Heart right ventricle (tissue), 16 donors: ENCODE results near the gene SPIN2B. TPM values are rescaled to one million over a fixed set of nuclear protein-coding genes. Genes with fewer than 3 reads are reported as not detected.
"Not testable (repeated sequence)": the region's sequence is repeated elsewhere in the genome, so short reads cannot be mapped to it uniquely, and the experiment has no call there.

Source experiments
- ATAC-seq, 8 donors: fragments of 200-7000 bp; cut with Tn5 transposase; one replicate each; pipeline ENCODE4 v1.9.1; 2020; ENCODE audit warnings: mild to moderate bottlenecking in 8 of 8, moderate library complexity in 8 of 8, moderate number of reproducible peaks in 1 of 8
- DNase-seq, 2 donors: peaks; one replicate each; pipeline ENCODE4 v3.0.0-alpha.2; 2020
- H3K27ac ChIP-seq, 10 donors: fragments of 200-600 bp; sonication (generic) in 2 of 10; one replicate each; pipeline versions ENCODE4 v1.5.0 to v1.8.0; 2020 to 2022; ENCODE audit warnings: mild to moderate bottlenecking in 3 of 10
- H3K27me3 ChIP-seq, 7 donors: fragments of 200-600 bp; one replicate each; pipeline ENCODE4 v1.8.0; 2021 to 2022; ENCODE audit warnings: mild to moderate bottlenecking in 2 of 7
- H3K36me3 ChIP-seq, 9 donors: fragments of 200-600 bp; sonication (generic) in 1 of 9; one replicate each; pipeline versions ENCODE4 v1.5.0 to v1.8.0; 2020 to 2022; ENCODE audit warnings: mild to moderate bottlenecking in 2 of 9
- H3K4me1 ChIP-seq, 9 donors: fragments of 200-600 bp; sonication (generic) in 1 of 9; one replicate each; pipeline versions ENCODE4 v1.5.0 to v1.8.0; 2020 to 2022; ENCODE audit warnings: mild to moderate bottlenecking in 4 of 9
- H3K4me3 ChIP-seq, 10 donors: fragments of 200-600 bp; sonication (generic) in 2 of 10; one replicate each; pipeline versions ENCODE4 v1.5.0 to v1.8.0; 2020 to 2022; ENCODE audit warnings: mild to moderate bottlenecking in 7 of 10, moderate library complexity in 2 of 10
- H3K9me3 ChIP-seq, 11 donors: fragments of 200-600 bp in 10 of 11; sonication (generic) in 2 of 11; one replicate each; pipeline versions ENCODE4 v1.5.0 to v1.8.0; 2013 to 2022; ENCODE audit warnings: mild to moderate bottlenecking in 2 of 11, control low read depth in 1 of 11, moderate library complexity in 1 of 11
- CTCF ChIP-seq, 9 donors: fragments of 200-600 bp; sonication (generic) in 2 of 9; IDR thresholded peaks; one replicate each; pipeline versions ENCODE4 v1.5.0 to v1.8.0; 2021 to 2022; ENCODE audit warnings: antibody characterized with exemption in 9 of 9, mild to moderate bottlenecking in 5 of 9, moderate library complexity in 1 of 9
- WGBS, 2 donors: extraction: QIAGEN DNeasy Blood & Tissue Kit; methylation state at CpG; one replicate each; pipeline ENCODE4 v1.1.7; 2013; ENCODE audit warnings: inconsistent platforms in 1 of 2; 5-methylcytosine and 5-hydroxymethylcytosine counted together
- intact Hi-C, 10 donors: fragments of 100-400 bp; cut with DNase I; formaldehyde crosslinking; loops; one replicate each; pipeline versions ENCODE4 v1.11.1 to v1.14.2; 2022
- polyA plus RNA-seq, 2 donors: library from polyadenylated mRNA; stranded (reverse); fragments of 200-250 nt; gene quantifications; one replicate each; pipeline ENCODE4 v1.2.3, GENCODE V29; 2013
- total RNA-seq, 10 donors: library from RNA; stranded (reverse); fragmentation: NEBNext Ultra II Directional in 3 of 10; extraction: Animal tissue kit (Norgen Biotek cat#: 25700) in 3 of 10; gene quantifications; one replicate each; pipeline versions ENCODE4 v1.2.1 to v1.2.4, GENCODE V29; 2021 to 2023
- donor health status: Arrhythmogenic right ventricular cardiomyopathy.
- donor health status: ischemic (EF 13 %, LVEDD 7.1; RV severe dilation, severe dysfunction).
- donor health status: healthy with polysubstance abuse.
- donor health status: DM: no; HTN: yes; CAD: no.
- donor health status: DM: no; HTN: no; CAD: no.
- donor health status: ischemic (EF 25% LVEDD 6.9; RV normal size, moderate dysfunction).
- donor health status: ischemic (EF 25% LVEDD 5.7; RV mildly dilated, moderate dysfunction).
- donor health status: healthy.
- donor health status: DM: yes; HTN: yes; CAD: no.
- donor health status: Ischemic cardiomyopathy.
- donor health status: ischemic (EF 35%, LVEDD 5.7; RV mildly dilated, moderate dysfunction).
- donor health status: nonischemic (EF 11% LVEDD 7.7; RV severe dilation, severe dysfunction).
- donor health status: DM: yes; HTN: yes; CAD: no.
- donor health status: PGD.
- donor health status: ischemic (EF 29% LVEDD 5.4; RV normal size, mild dysfunction).
- donor health status: nonischemic (EF 23%, LVEDD 6.1; RV moderate dilation, normal function).

The SPIN2B gene
- total and polyA plus RNA-seq, 12 donors = 6.0 to 9.7 (median 7.0) TPM

- Histone ChIP-seq H3K4me1 (no peaks in the 10 kb centered on the region), H3K27ac (no peak overlapping the region), H3K36me3 (no peaks in the 10 kb centered on the region), H3K9me3 (no peaks in the 10 kb centered on the region), H3K27me3 (peaks cover 0 to 3% (median 0%) of the 10 kb centered on the region in 7 donors), H3K4me3 (no peak overlapping the region)
- ATAC-seq = no peak
- 97% methylated on average over 4 of the region's 4 CpGs for WGBS, 2 donors
- intact Hi-C loops = no loop called here
- DNase-seq = no peak
- TF ChIP-seq CTCF (IDR thresholded peaks at IDR 0.05) = no peak
These were observed 17.3 kb upstream of the SPIN2B start for GRCh38 chrX:57138674-57139073.

GRCh38 chrX:57137501-57137900 is 16.2 kb upstream of the SPIN2B start:
- peak overlapping the region in 6 of 10 donors; percentile 15 to 39 (median 28) for H3K4me3 ChIP-seq
- ATAC-seq = no peak

GRCh38 chrX:57137073-57137472 is 15.7 kb upstream of the SPIN2B start, which contains the start of gene SPIN2A:
Gene SPIN2A, minus strand, starts transcription at chrX:57137397. Its CDS starts 800 bp downstream, at chrX:57136597.
- H3K9me3 ChIP-seq, H3K4me1 ChIP-seq, H3K27me3 ChIP-seq, intact Hi-C loops, H3K27ac ChIP-seq, DNase-seq, H3K36me3 ChIP-seq: not testable (repeated sequence)
- peak within 1 kb of the TSS in 6 of 10 donors; percentile 15 to 39 (median 28) for H3K4me3 ChIP-seq
- WGBS, 2 donors = 19 to 47% methylated on average over 24 to 26 of the region's 27 CpGs
- ATAC-seq = peak in 5 of 8 donors; percentile 34 to 63 (median 44)

More at GRCh38 chrX:57137501-57137900, 16.2 kb upstream of the SPIN2B start:
- no peaks in the 10 kb centered on the region for H3K9me3 ChIP-seq
- no peak overlapping the region for H3K27ac ChIP-seq
- H3K36me3 ChIP-seq = no peaks in the 10 kb centered on the region
- intact Hi-C loops = no loop called here
- no peaks in the 10 kb centered on the region for H3K4me1 ChIP-seq
- H3K27me3 ChIP-seq = peaks cover 0 to 3% (median 0%) of the 10 kb centered on the region in 7 donors
- WGBS, 2 donors = 45 to 71% methylated on average over 1 of the region's 1 CpG
- DNase-seq = no peak
- TF ChIP-seq CTCF (IDR thresholded peaks at IDR 0.05) = no peak

GRCh38 chrX:57136589-57136988 is 15.2 kb upstream of the SPIN2B start:
- H3K27me3 ChIP-seq, H3K27ac ChIP-seq, H3K36me3 ChIP-seq, DNase-seq, intact Hi-C loops, H3K4me1 ChIP-seq, H3K9me3 ChIP-seq: not testable (repeated sequence)
- 75 to 93% methylated on average over 1 of the region's 3 CpGs for WGBS, 2 donors
- H3K4me3 ChIP-seq = peak overlapping the region in 1 of 10 donors; percentile 24
- ATAC-seq = peak in 4 of 8 donors; percentile 38 to 44 (median 40)

GRCh38 chrX:57135287-57135686 is 13.9 kb upstream of the SPIN2B start:
- ATAC-seq (no peak), DNase-seq (no peak)
- intact Hi-C loops = no loop called here
- Histone ChIP-seq H3K36me3 (no peaks in the 10 kb centered on the region), H3K4me3 (no peak overlapping the region), H3K27me3 (peaks cover 0 to 3% (median 0%) of the 10 kb centered on the region in 7 donors), H3K4me1 (no peaks in the 10 kb centered on the region), H3K27ac (no peak overlapping the region), H3K9me3 (no peaks in the 10 kb centered on the region)
- no peak for TF ChIP-seq CTCF (IDR thresholded peaks at IDR 0.05)
- WGBS, 2 donors = 94 to 95% methylated on average over 3 of the region's 3 CpGs
